Right renal pelvis (tissue), 4 donors: ENCODE results near the gene EN1. TPM values are rescaled to one million over a fixed set of nuclear protein-coding genes. Genes with fewer than 3 reads are reported as not detected.

Source experiments
- DNase-seq, 4 donors: peaks; one replicate each; pipeline ENCODE4 v3.0.0-alpha.2; 2013; ENCODE audit warnings: low read depth in 4 of 4, low spot score in 3 of 4, missing footprints in 1 of 4
- polyA plus RNA-seq, 4 donors: library from polyadenylated mRNA; unstranded; fragments of 120-200 nt; gene quantifications; one replicate each; pipeline ENCODE4 v1.2.1, GENCODE V29; 2013; ENCODE audit not compliant: insufficient read length in 4 of 4

Gene EN1
- polyA plus RNA-seq, 4 donors = not detected

- DNase-seq = no peak
These were observed 9.0 kb upstream of the EN1 start for GRCh38 chr2:118856330-118856977.

DNA sequence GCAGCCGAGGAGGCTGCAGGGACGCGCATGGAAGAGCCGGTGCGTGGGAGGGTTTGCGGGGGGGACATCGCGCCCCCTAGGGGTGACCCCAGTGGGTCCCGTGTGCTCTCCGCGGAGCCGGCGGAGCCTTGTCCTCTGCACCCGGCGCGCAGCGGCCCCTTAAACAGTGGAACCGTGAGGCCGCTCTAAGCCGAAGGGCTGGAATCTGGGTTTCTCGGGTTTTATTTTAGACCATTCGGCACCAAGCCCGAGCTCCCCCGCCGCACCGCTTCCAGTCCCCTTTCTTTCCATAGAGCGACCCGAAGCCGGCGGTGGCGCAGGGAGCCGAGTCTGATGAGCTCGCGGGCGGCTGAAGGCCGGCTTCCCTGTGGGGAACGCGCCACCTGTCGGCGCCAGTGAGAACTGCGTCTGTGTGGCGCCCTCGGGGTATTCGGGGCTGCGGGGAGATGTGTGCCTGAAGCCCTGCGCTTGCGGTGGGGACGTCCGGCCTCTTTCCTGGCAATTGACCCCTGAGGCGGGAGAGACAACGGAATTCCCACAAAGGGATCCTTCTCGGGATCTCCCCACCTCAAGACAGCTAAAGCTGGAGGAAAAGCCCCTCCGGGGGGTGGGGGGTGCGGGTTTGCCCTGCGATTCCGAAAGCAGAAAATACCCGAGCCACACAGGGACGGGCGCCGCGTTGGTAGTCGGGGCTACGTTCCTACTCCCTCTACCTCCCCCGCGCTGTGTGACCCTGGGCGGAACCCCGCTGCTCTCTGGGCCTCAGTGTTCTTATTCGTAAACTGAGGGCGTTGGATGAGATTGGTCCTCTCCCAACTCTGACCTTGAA lies 8.2 kb upstream of the EN1 start:
- peak; percentile 59 to 74 (median 62) for DNase-seq

GRCh38 chr2:118854507-118855345 lies 7.3 kb upstream of the EN1 start:
- DNase-seq = no peak

DNA sequence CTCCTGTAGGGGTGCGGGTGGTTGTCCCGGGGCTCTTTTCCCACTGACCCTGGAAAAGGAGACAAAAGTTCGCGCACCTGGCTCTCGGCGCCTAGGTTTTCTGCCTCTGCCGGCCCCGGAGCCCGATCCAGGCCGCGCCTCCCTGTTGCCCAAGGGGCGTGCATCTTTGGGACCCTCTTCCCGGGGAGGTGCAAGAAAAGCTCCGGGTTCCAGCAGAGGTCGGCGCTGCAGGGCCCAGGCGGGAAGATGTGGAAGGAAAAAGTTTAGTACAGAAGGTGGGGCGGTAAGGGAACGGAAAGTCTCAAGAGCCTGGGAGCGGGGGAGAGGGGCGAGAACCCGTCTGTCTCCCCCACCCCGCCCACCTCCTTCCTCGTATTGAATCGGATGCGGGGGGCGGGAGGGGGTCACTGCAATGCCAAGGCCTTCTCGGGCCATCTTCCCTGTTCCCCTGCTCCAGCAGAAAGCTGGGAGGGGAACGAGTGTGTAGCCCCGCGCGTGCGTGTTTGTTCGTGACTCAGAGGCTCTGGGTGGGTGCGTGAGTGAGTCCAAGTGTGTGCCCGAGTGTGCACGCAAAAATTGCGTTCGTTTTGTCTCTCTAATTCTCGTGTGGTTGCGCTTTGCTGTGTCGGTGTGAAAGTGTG lies 6.3 kb upstream of the EN1 start:
- no peak for DNase-seq

- DNase-seq = no peak
These were observed 5.7 kb upstream of the EN1 start for GRCh38 chr2:118853129-118853640.

DNA sequence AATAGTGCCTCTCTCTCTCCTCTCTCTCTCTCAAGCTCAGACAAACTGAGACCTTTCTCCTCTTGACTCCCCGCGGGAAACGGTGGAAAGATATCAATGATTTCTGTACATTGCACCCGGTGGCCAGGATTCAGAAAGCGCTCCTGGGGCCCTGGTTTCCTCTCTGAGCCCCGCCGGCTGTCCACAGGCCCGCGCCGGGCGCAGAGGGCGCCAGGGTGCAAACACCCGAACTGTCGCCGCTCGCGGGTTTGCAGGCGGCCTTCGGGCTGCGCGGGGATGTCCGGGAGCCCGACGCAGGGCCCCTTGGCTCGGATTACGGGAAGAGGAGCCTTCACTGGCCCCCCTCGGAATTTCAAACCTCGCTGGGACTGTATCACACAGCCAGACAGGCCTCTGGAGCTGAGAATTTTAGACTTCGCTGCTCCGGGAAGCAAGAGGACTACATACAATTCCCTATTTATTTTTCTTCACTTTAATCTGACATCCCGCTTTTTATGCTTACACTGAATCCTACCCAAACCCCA lies 5.2 kb upstream of the EN1 start:
- DNase-seq = no peak

- DNase-seq = no peak
These were observed 4.2 kb upstream of the EN1 start for GRCh38 chr2:118851650-118852049.

DNA sequence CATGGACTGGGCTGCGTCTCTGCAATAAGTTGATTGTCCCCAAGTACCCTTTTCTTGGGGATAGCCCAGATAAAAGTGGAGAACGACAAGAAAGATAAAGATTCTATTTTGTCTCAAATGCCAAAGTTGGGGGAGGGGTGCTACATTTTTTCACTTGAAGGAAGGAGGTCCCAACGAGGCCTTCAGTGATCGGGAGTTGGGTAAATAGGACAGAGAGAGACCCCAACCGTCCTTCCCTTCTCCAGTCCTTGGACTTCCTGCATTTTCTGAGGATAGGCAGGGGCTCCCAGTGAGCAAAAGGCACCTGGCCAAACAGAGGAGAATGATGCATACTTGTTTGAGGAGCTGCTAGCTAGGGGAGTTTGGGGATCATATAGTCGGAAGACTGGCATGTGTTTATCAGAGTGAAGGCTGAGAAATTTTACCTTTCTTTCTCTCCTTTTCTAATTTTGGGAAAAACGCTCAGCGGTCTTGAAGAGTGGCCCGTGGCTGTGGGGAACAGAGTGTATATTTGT lies 3.5 kb upstream of the EN1 start:
- no peak for DNase-seq

GRCh38 chr2:118850168-118850900 lies 2.9 kb upstream of the EN1 start:
- no peak for DNase-seq

GRCh38 chr2:118849226-118850167 lies 2.0 kb upstream of the EN1 start:
- no peak for DNase-seq

- no peak for DNase-seq
These were observed 1.2 kb upstream of the EN1 start for GRCh38 chr2:118848381-118849225.

GRCh38 chr2:118847762-118848172 lies 319 bp upstream of the EN1 start:
- DNase-seq = no peak

DNA sequence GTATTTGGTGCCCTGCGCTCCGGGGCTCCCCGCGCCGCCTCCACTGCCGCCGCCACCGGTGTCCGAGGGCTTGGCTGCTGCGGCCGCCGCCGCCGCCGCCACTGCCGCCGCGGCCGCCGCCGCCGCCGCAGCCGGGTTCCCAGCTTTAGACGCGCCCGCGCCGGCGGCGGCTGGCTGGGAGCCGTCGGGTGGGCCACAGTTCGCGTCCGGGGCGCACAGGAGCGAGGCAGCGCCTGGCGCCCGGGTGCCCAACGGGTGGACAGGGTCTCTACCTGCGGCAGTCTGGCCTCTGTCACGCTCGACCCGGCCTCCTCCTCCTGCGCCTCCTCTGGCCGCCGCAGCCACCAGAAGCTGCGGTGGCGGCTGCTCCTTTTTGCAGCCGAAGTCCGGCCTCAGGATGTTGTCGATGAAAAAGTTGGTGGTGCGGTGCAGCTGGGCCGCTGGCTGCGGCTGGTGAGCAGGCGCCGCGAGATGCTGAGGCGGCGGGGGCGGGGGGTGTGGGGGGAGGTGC lies 951 bp downstream of the EN1 start:
- no peak for DNase-seq

DNA sequence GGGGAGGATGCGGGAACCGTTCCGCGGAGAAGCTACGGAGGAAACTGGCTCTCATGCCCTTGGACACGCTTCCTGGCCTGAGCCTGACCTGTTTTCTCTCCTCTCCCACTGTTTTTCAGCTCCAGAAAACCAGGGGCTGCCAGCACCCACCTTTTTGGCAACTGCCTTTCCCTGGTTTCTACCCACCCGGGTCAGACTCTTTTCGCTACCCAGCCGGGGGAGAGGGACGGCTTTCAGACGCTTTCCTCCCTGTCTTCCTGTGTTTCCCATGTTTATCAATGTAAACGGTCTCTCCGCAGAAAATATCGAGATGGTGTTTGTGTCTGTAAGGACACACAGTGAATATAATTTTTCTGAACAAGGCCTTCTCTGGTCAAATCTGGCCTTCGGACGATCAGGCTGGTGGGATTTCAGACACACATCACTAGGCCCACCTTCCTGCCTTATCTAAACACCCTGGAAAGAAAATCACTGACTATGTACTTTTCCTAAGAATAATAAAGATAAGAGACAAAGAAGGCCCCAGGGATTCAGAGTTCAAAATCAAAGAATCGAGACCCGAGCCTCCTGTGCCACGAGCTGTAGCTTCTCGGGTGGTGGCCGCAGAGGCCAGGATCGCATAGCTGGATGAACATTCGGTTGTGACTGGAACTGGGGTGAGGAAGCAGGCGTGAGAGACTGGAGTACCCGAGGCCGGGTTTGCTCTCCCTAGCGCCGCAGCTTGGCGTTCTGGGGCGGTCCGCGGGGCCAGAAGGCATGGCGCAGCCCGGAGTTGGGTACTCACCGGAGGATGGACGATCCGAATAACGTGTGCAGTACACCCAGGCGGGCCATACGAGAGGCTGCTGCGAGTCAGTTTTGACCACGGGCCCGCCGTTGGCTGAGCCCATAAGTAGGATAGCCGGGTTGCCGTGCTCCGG lies 1.7 kb downstream of the EN1 start:
- DNase-seq = no peak

GRCh38 chr2:118845005-118845521 lies 2.4 kb downstream of the EN1 start:
- no peak for DNase-seq
